Ishikawa (cell line): ENCODE results near the gene GRIN2B.

Experiments used
- CEBPB ChIP-seq: IDR thresholded peaks from 2 replicates; pipeline ENCODE4 v1.6.1; 2012
- CREB1 ChIP-seq: IDR thresholded peaks from 2 replicates; pipeline ENCODE4 v1.6.1; 2012; ENCODE audit warnings: low read depth
- EGR1 ChIP-seq: IDR thresholded peaks from 2 replicates; pipeline ENCODE4 v1.6.1; 2012
- EP300 ChIP-seq: IDR thresholded peaks from 2 replicates; pipeline ENCODE4 v1.6.1; 2012; ENCODE audit warnings: borderline replicate concordance
- FOXM1 ChIP-seq: IDR thresholded peaks from 2 replicates; pipeline ENCODE4 v1.6.1; 2012; ENCODE audit warnings: low read depth, borderline replicate concordance
- NFIC ChIP-seq: IDR thresholded peaks from 2 replicates; pipeline ENCODE4 v1.6.1; 2012
- RAD21 ChIP-seq: IDR thresholded peaks from 2 replicates; pipeline ENCODE4 v1.6.1; 2012; ENCODE audit warnings: low read depth
- TAF1 ChIP-seq: IDR thresholded peaks from 2 replicates; pipeline ENCODE4 v1.6.1; 2012; ENCODE audit warnings: low read depth, mild to moderate bottlenecking
- TCF12 ChIP-seq: IDR thresholded peaks from 2 replicates; pipeline ENCODE4 v1.6.1; 2012; ENCODE audit warnings: low read depth
- TEAD4 ChIP-seq: IDR thresholded peaks from 2 replicates; pipeline ENCODE4 v1.6.1; 2012
- YY1 ChIP-seq: IDR thresholded peaks from 2 replicates; pipeline ENCODE4 v1.6.1; 2012; ENCODE audit warnings: low read depth
- ZBTB7A ChIP-seq: IDR thresholded peaks from 2 replicates; pipeline ENCODE4 v1.6.1; 2012; ENCODE audit warnings: low read depth
- TF ChIP-seq, protein P1 (sequence below): IDR thresholded peaks from 2 replicates; pipeline ENCODE4 v1.6.1; 2012; ENCODE audit warnings: low read depth, mild to moderate bottlenecking
- TF ChIP-seq, protein P2 (sequence below): IDR thresholded peaks from 2 replicates; pipeline ENCODE4 v1.6.1; 2012
- TF ChIP-seq, protein P3 (sequence below): IDR thresholded peaks from 2 replicates; pipeline ENCODE4 v1.6.1; 2012

GRIN2B gene

DNA sequence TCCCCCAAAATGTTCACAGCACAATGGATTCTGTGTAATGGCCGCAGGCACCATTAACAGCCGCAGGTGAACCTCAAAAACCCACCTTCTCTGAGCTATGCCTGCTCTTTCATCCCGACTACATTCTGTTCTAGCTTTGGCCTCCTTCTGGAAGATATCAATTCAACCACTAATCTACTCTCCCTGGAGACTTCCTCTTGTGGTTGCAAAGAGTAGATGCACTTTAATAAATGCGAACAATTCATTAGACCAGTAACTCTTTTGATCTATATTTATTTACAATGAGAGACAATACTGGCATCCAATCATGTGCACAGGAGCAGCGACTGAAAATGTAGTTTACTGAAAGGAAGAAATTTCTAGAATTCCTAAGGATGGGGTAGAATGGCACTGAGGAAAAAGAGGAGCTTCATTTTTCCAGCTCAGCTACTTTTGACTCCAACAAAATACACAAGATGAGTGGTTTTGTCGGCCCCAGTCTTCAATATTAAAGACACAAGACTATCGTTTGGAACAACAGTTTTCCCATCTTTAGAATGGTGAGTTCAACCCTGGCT lies 5.3 kb downstream of the GRIN2B start:
- TF ChIP-seq, protein P1, sequence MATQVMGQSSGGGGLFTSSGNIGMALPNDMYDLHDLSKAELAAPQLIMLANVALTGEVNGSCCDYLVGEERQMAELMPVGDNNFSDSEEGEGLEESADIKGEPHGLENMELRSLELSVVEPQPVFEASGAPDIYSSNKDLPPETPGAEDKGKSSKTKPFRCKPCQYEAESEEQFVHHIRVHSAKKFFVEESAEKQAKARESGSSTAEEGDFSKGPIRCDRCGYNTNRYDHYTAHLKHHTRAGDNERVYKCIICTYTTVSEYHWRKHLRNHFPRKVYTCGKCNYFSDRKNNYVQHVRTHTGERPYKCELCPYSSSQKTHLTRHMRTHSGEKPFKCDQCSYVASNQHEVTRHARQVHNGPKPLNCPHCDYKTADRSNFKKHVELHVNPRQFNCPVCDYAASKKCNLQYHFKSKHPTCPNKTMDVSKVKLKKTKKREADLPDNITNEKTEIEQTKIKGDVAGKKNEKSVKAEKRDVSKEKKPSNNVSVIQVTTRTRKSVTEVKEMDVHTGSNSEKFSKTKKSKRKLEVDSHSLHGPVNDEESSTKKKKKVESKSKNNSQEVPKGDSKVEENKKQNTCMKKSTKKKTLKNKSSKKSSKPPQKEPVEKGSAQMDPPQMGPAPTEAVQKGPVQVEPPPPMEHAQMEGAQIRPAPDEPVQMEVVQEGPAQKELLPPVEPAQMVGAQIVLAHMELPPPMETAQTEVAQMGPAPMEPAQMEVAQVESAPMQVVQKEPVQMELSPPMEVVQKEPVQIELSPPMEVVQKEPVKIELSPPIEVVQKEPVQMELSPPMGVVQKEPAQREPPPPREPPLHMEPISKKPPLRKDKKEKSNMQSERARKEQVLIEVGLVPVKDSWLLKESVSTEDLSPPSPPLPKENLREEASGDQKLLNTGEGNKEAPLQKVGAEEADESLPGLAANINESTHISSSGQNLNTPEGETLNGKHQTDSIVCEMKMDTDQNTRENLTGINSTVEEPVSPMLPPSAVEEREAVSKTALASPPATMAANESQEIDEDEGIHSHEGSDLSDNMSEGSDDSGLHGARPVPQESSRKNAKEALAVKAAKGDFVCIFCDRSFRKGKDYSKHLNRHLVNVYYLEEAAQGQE: no peak
- TF ChIP-seq TEAD4: peak; percentile 40; the same call in 1 of the 2 replicates

DNA sequence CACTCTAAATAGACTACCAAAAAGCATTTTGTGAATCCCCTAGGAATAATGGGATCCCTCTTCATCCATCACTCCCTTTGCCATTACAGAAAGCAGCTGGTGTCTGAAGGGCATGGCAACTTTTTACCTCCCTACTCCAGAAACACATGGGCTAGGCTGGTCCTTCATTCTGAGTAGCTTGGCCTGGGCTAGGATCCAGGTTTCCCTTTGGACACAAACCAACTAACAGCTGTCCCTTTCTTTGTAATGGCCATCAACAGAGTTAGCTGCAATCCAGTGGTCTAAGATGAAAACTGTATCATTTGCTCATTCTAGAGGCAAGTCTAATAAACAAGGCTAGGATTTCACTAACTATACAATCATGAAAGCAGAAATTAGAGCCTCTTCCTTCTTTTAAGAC lies 7.4 kb downstream of the GRIN2B start:
- no peak for TF ChIP-seq TAF1
- no peak for TF ChIP-seq TEAD4
- TF ChIP-seq YY1: no peak
- TF ChIP-seq CEBPB: no peak
- no peak for TF ChIP-seq EP300
- TF ChIP-seq TCF12: no peak
- TF ChIP-seq, protein P2, sequence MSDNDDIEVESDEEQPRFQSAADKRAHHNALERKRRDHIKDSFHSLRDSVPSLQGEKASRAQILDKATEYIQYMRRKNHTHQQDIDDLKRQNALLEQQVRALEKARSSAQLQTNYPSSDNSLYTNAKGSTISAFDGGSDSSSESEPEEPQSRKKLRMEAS: no peak
- TF ChIP-seq NFIC: no peak
- TF ChIP-seq RAD21: no peak
- no peak for TF ChIP-seq FOXM1
- no peak for TF ChIP-seq EGR1
- TF ChIP-seq, protein P1: no peak
- TF ChIP-seq, protein P3, sequence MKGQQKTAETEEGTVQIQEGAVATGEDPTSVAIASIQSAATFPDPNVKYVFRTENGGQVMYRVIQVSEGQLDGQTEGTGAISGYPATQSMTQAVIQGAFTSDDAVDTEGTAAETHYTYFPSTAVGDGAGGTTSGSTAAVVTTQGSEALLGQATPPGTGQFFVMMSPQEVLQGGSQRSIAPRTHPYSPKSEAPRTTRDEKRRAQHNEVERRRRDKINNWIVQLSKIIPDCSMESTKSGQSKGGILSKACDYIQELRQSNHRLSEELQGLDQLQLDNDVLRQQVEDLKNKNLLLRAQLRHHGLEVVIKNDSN: no peak
- TF ChIP-seq ZBTB7A: no peak
- TF ChIP-seq CREB1: no peak

DNA sequence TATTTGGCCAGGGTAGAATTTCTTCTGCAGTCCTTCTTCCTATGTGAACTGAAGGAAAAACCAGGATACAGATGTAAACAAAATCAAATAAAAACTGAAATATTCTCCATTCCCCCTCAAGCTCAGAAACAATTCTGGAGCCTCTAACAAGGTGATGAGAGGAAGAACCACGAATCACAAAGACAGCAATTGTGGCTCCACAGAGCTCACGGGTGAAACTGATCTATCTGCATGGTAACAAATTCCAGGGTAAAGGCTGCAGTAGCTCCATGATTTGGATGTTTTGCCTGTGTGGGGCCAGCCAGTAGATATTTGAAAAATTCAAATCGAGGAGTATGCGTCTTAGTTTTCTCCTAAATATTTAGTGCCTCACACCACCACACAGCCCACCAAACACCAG lies 10.6 kb downstream of the GRIN2B start:
- TF ChIP-seq NFIC: no peak
- TF ChIP-seq, protein P1: no peak
- no peak for TF ChIP-seq YY1
- TF ChIP-seq, protein P3: no peak
- no peak for TF ChIP-seq TCF12
- TF ChIP-seq TEAD4: no peak

DNA sequence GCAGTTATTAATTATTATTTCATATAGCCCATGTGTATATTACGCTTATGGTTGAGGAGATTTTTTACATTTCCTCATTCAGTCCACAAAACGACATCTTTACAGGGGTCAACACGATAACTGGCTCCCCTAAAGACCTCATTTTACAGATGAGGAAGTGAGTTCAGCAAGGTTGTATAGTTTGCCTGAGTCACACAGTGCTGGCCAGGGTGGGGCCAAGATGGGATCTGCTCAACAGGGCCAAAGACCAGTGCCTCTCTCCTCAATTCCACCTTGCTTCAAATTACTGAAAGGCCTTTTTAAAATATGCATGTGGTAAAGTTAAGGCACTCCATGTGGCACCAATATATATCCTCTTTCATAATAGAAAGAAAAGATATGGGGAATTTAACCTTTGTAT lies 13.1 kb downstream of the GRIN2B start:
- TF ChIP-seq TAF1: no peak
- TF ChIP-seq EGR1: no peak
- TF ChIP-seq FOXM1: no peak
- TF ChIP-seq, protein P1: no peak
- TF ChIP-seq ZBTB7A: no peak
